ENCODE measurements around the gene KAZN. TPM values are rescaled to one million over a fixed set of nuclear protein-coding genes. Genes with fewer than 3 reads are reported as not detected.

The KAZN gene
- total and polyA plus RNA-seq, 9 donors: 10.1 to 56.4 (median 27.9) TPM

DNA sequence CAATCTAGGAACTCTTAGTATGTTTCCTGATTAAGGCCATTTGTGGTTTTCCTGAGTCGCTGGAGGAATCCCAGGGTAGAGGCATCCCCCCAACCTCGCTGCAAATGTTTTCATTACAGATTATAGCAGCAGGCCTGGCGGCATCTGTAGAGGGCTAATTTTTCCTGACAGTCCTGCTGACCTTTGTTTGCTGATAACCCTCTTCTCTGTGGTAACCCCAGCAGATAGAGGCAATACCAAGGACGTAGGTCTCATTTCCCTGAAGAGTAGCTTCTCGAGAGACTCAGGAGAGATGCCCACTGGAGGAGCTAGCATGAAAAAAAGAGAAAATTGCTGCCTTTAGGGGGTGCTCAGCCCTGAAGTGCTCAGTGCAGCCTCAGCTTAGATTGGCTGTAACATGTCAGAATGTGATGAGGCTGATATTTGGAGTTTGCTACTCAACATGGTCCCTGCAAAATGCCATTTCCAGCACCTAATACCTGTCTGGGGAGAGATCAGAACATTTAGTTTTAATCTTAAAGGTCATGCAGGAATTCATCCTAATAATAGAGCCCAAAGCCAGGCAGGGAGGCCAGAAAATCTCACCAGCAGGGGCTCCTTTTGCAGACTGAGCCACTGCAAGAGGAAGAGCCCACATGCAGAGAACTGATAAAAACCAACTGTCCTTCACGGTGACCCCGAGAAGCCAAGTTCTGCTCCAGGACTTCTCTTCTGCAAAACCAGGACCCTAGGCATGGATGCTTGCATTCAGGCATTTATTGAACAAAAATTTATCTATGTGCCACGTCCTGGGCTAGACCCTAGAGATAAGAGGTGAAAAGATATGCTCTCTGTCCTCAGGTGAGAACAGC lies 184.5 kb downstream of the KAZN start:
- no peak overlapping the region for H3K27ac ChIP-seq
- no peaks in the 10 kb centered on the region for H3K36me3 ChIP-seq
- no peak for DNase-seq
- no peak for TF ChIP-seq EP300 (IDR thresholded peaks at IDR 0.05)
- TF ChIP-seq POLR2A (IDR thresholded peaks at IDR 0.05): no peak
- TF ChIP-seq, protein P1, sequence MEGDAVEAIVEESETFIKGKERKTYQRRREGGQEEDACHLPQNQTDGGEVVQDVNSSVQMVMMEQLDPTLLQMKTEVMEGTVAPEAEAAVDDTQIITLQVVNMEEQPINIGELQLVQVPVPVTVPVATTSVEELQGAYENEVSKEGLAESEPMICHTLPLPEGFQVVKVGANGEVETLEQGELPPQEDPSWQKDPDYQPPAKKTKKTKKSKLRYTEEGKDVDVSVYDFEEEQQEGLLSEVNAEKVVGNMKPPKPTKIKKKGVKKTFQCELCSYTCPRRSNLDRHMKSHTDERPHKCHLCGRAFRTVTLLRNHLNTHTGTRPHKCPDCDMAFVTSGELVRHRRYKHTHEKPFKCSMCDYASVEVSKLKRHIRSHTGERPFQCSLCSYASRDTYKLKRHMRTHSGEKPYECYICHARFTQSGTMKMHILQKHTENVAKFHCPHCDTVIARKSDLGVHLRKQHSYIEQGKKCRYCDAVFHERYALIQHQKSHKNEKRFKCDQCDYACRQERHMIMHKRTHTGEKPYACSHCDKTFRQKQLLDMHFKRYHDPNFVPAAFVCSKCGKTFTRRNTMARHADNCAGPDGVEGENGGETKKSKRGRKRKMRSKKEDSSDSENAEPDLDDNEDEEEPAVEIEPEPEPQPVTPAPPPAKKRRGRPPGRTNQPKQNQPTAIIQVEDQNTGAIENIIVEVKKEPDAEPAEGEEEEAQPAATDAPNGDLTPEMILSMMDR (IDR thresholded peaks at IDR 0.05): no peak
- H3K27me3 ChIP-seq: no peaks in the 10 kb centered on the region
- H3K9me3 ChIP-seq: no peaks in the 10 kb centered on the region
- 52 to 79% (median 57%) methylated on average over 8 of the region's 8 CpGs for WGBS, 3 donors
- intact Hi-C loops (cut with DNase I): no loop called here
- H3K4me3 ChIP-seq: no peak overlapping the region
- peaks cover 2% of the 10 kb centered on the region for H3K4me1 ChIP-seq (ENCODE audit: insufficient read depth)

GRCh38 chr1:14783592-14783886 lies 185.1 kb downstream of the KAZN start:
- peaks cover 2% of the 10 kb centered on the region for H3K4me1 ChIP-seq (ENCODE audit: insufficient read depth)
- H3K36me3 ChIP-seq: no peaks in the 10 kb centered on the region
- no peak overlapping the region for H3K27ac ChIP-seq
- 88 to 94% (median 93%) methylated on average over 7 of the region's 7 CpGs for WGBS, 3 donors
- no peak for DNase-seq
- no peaks in the 10 kb centered on the region for H3K9me3 ChIP-seq
- TF ChIP-seq, protein P1 (IDR thresholded peaks at IDR 0.05): no peak
- TF ChIP-seq EP300 (IDR thresholded peaks at IDR 0.05): no peak
- TF ChIP-seq POLR2A (IDR thresholded peaks at IDR 0.05): no peak
- no peaks in the 10 kb centered on the region for H3K27me3 ChIP-seq
- intact Hi-C loops (cut with DNase I): no loop called here
- no peak overlapping the region for H3K4me3 ChIP-seq

GRCh38 chr1:14784790-14785773 lies 186.6 kb downstream of the KAZN start:
- no peak overlapping the region for H3K4me3 ChIP-seq
- DNase-seq: no peak
- intact Hi-C loops (cut with DNase I): no loop called here

DNA sequence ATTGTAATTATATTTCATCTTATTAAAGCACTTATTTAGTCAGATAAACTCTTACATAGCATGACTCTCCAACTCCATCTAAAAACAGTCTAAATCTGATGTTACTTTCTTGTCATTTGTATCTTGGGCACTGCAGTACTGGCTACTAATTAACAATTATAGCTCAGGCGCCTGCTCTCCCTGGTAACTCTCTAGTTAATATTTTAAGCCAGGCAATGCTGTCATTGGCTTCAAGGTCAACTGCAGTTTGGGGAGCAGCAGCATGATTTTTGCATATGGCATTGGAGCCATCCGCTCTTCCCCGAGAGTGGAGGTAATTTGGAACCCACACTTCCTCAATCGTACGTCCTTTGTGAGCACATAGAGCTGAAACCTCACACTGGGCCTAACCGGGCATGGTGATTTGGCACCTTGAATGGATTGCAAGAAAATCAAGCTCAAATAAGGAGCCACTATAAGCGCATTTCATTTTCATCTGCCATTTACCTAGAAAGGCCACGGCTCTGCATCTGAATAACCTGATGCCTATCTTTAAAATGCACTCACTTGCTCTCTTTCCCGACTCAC lies 187.7 kb downstream of the KAZN start:
- no peak for DNase-seq
- H3K4me3 ChIP-seq: no peak overlapping the region

More at GRCh38 chr1:14784790-14785773, 186.6 kb downstream of the KAZN start:
- WGBS, 3 donors: 91 to 95% (median 93%) methylated on average over 16 of the region's 16 CpGs
- Histone ChIP-seq H3K36me3 (no peaks in the 10 kb centered on the region), H3K4me1 (ENCODE audit: insufficient read depth) (no peaks in the 10 kb centered on the region), H3K27me3 (no peaks in the 10 kb centered on the region), H3K9me3 (no peaks in the 10 kb centered on the region), H3K27ac (no peak overlapping the region)
- TF ChIP-seq, protein P1 (IDR thresholded peaks at IDR 0.05): no peak
- TF ChIP-seq EP300 (IDR thresholded peaks at IDR 0.05) (no peak), POLR2A (IDR thresholded peaks at IDR 0.05) (no peak)

More for the DNA sequence above, 187.7 kb downstream of the KAZN start:
- no peaks in the 10 kb centered on the region for H3K27me3 ChIP-seq
- H3K27ac ChIP-seq: no peak overlapping the region
- H3K9me3 ChIP-seq: no peaks in the 10 kb centered on the region
- intact Hi-C loops (cut with DNase I): no loop called here
- no peaks in the 10 kb centered on the region for H3K36me3 ChIP-seq
- WGBS, 3 donors: 70 to 85% (median 78%) methylated on average over 9 of the region's 9 CpGs
- no peak for TF ChIP-seq POLR2A (IDR thresholded peaks at IDR 0.05)
- no peak for TF ChIP-seq EP300 (IDR thresholded peaks at IDR 0.05)
- TF ChIP-seq, protein P1 (IDR thresholded peaks at IDR 0.05): no peak
- no peaks in the 10 kb centered on the region for H3K4me1 ChIP-seq (ENCODE audit: insufficient read depth)
